ENCODE results near the gene PYGM. TPM values are rescaled to one million over a fixed set of nuclear protein-coding genes. Genes with fewer than 3 reads are reported as not detected.

PYGM gene
- total RNA-seq, 1 donor from 2014 or later: 5.5 TPM

DNA sequence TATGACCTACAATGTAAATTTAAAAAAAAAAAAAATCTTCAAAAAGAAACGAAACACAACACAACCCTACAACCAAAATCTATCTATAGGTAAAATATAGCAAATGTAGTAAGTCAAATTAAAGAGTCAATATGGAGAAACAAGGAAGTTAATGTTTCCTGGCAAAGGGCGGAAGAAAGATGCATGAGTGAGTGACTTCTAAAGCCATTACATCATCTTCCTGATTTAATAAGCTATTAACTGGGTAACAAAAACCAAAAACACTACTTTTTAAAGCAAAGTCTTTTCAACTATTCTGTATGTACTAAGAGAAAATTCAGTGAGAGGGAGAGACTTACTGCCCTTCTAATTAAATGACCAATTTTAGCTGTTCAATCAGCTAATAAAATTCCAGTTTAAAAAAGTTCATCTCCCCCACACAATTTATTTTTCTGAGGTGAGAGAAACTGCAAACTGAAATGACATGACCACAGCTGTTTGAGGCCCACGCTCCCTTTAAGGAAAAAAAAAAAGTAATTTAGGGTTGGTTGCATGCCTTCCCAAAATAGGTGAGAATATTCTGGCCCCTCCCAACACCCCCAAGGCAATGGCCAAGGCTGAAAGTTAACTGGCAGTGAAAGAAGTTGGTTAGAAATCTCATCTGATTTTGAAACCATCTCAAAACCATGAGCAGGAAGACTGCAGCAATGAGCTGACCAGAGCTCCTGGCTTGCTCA, 12.7 kb upstream of the PYGM start:
- DNase-seq: no peak
- peaks cover 7% of the 10 kb centered on the region for H3K9me3 Mint-ChIP-seq (ENCODE audit: unreplicated experiment)
- peaks cover 24% of the 10 kb centered on the region for H3K4me1 Mint-ChIP-seq (ENCODE audit: low read depth, unreplicated experiment)
- peaks cover 9% of the 10 kb centered on the region for H3K27me3 Mint-ChIP-seq (ENCODE audit: unreplicated experiment)
- H3K27ac Mint-ChIP-seq (ENCODE audit: unreplicated experiment): no peak overlapping the region
- no peak overlapping the region for H3K4me3 Mint-ChIP-seq (ENCODE audit: unreplicated experiment)
- TF ChIP-seq, protein P1, sequence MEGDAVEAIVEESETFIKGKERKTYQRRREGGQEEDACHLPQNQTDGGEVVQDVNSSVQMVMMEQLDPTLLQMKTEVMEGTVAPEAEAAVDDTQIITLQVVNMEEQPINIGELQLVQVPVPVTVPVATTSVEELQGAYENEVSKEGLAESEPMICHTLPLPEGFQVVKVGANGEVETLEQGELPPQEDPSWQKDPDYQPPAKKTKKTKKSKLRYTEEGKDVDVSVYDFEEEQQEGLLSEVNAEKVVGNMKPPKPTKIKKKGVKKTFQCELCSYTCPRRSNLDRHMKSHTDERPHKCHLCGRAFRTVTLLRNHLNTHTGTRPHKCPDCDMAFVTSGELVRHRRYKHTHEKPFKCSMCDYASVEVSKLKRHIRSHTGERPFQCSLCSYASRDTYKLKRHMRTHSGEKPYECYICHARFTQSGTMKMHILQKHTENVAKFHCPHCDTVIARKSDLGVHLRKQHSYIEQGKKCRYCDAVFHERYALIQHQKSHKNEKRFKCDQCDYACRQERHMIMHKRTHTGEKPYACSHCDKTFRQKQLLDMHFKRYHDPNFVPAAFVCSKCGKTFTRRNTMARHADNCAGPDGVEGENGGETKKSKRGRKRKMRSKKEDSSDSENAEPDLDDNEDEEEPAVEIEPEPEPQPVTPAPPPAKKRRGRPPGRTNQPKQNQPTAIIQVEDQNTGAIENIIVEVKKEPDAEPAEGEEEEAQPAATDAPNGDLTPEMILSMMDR (IDR thresholded peaks at IDR 0.05; ENCODE audit: partially characterized antibody, unreplicated experiment): no peak
- peaks cover 6% of the 10 kb centered on the region for H3K36me3 Mint-ChIP-seq (ENCODE audit: unreplicated experiment)

DNA sequence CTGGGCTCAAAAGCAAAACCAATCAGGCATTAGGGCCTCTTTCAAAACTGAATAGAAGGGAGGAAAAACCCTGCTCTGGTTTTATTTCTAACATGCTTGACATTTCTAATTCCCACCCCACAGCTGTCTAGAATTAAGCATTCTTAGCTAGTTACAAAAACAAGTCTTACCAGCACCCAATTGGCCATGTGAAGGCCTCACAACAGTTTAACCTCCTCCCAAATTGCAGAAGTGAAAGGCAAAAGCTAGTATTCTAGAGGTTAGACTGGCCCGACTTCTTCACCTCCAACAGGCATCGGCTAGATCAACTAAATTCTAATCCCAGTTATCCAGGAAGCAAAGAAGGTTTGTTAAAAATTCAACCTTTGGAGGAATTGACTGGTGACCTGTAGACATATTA, 12.1 kb upstream of the PYGM start:
- Mint-ChIP-seq H3K4me1 (ENCODE audit: low read depth, unreplicated experiment) (peaks cover 18% of the 10 kb centered on the region), H3K27me3 (ENCODE audit: unreplicated experiment) (peaks cover 5% of the 10 kb centered on the region), H3K9me3 (ENCODE audit: unreplicated experiment) (peaks cover 1% of the 10 kb centered on the region), H3K27ac (ENCODE audit: unreplicated experiment) (no peak overlapping the region), H3K4me3 (ENCODE audit: unreplicated experiment) (no peak overlapping the region), H3K36me3 (ENCODE audit: unreplicated experiment) (peaks cover 6% of the 10 kb centered on the region)
- no peak for DNase-seq
- TF ChIP-seq, protein P1 (IDR thresholded peaks at IDR 0.05; ENCODE audit: partially characterized antibody, unreplicated experiment): no peak

DNA sequence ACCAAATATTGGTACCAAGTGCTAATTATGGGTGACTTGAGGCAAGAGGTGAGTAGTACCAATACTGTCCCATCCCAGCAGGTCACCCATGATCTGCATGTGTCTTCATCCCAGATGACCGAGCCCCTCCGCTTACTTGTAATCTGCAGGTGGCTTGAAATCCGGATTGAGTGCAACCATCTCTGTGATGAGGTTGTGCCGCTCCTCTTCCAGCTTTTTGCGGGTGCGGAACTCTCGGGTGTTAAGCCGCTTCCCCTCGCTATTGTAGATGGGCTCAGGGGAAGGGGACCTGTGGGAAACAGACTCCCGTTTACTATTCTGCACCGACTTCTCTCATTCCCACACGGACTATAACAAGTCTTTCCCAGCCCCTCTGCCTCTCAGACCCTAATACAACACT, 10.3 kb upstream of the PYGM start:
- Mint-ChIP-seq H3K27me3 (ENCODE audit: unreplicated experiment) (peaks cover 4% of the 10 kb centered on the region), H3K27ac (ENCODE audit: unreplicated experiment) (no peak overlapping the region)

DNA sequence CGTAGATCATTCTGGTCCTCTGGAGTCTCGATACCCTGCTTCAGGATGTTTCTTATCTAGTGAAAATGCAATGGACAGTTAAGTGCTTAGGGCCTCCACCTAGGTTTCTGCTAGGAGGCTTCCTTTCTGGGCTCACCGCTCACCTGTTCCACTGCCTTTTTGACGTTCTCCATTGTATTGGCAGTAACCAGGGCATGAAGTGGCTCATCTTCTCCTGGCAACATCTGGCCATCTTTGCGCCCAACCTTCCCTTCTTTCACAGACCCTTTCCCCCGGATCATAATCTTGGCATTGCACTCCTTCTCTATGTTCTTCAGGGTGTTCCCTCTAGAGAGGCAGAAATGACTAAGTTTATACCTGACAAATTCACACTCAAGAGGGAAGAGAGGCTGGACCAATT, 9.5 kb upstream of the PYGM start:
- TF ChIP-seq, protein P1 (IDR thresholded peaks at IDR 0.05; ENCODE audit: partially characterized antibody, unreplicated experiment): no peak
- Mint-ChIP-seq H3K36me3 (ENCODE audit: unreplicated experiment) (peaks cover 6% of the 10 kb centered on the region), H3K9me3 (ENCODE audit: unreplicated experiment) (peaks cover 2% of the 10 kb centered on the region), H3K27me3 (ENCODE audit: unreplicated experiment) (peaks cover 2% of the 10 kb centered on the region), H3K27ac (ENCODE audit: unreplicated experiment) (peak overlapping the region; percentile 36), H3K4me1 (ENCODE audit: low read depth, unreplicated experiment) (peaks cover 10% of the 10 kb centered on the region), H3K4me3 (ENCODE audit: unreplicated experiment) (no peak overlapping the region)
- no peak for DNase-seq

More for the DNA sequence above, 10.3 kb upstream of the PYGM start:
- H3K4me1 Mint-ChIP-seq (ENCODE audit: low read depth, unreplicated experiment): peaks cover 5% of the 10 kb centered on the region
- TF ChIP-seq, protein P1 (IDR thresholded peaks at IDR 0.05; ENCODE audit: partially characterized antibody, unreplicated experiment): no peak
- no peak overlapping the region for H3K4me3 Mint-ChIP-seq (ENCODE audit: unreplicated experiment)
- DNase-seq: no peak
- H3K9me3 Mint-ChIP-seq (ENCODE audit: unreplicated experiment): peaks cover under 1% of the 10 kb centered on the region
- peaks cover 6% of the 10 kb centered on the region for H3K36me3 Mint-ChIP-seq (ENCODE audit: unreplicated experiment)

DNA sequence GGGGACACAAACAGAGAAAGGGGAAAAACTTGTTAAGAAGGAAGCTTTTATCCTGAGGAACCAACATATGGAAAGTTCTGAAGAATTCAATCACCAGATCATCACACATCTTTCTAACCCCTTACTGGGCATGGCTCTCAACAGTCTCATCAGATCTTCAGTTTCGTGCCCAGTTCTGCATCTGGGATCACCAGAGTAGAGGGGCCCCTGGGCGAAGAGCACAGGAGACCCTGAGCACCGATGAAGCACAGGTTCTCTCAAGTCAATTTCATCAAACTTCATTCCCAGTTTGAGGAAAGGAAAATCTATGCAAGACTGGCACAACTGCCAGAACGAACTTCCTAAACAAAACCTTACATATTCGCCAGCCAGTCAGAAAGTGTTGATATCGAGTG, 8.5 kb upstream of the PYGM start:
- peaks cover 6% of the 10 kb centered on the region for H3K36me3 Mint-ChIP-seq (ENCODE audit: unreplicated experiment)

More for the DNA sequence above, 8.5 kb upstream of the PYGM start:
- Mint-ChIP-seq H3K4me3 (ENCODE audit: unreplicated experiment) (no peak overlapping the region), H3K9me3 (ENCODE audit: unreplicated experiment) (peaks cover 2% of the 10 kb centered on the region), H3K4me1 (ENCODE audit: low read depth, unreplicated experiment) (peaks cover 16% of the 10 kb centered on the region), H3K27me3 (ENCODE audit: unreplicated experiment) (peaks cover 2% of the 10 kb centered on the region), H3K27ac (ENCODE audit: unreplicated experiment) (no peak overlapping the region)
- no peak for DNase-seq
- TF ChIP-seq, protein P1 (IDR thresholded peaks at IDR 0.05; ENCODE audit: partially characterized antibody, unreplicated experiment): no peak
